H1 (cell line): ENCODE results near the gene NAT9. TPM values are rescaled to one million over a fixed set of nuclear protein-coding genes. Genes with fewer than 3 reads are reported as not detected.

Source experiments
- CTCF ChIA-PET: fragments of 300-600 bp; sonication (Branson Sonifier 250); formaldehyde crosslinking; loops from one replicate; lab custom pipeline; 2021; ENCODE audit not compliant: partially characterized antibody; lab: Charles Lee
- POLR2A ChIA-PET: fragments of 300-600 bp; sonication (Branson Sonifier 250); formaldehyde crosslinking; loops from one replicate; lab custom pipeline; 2021; ENCODE audit warnings: inconsistent platforms; ENCODE audit not compliant: partially characterized antibody; lab: Charles Lee
- DNase-seq, 2 experiments: peaks; one replicate each; pipeline versions ENCODE4 v3.0.0 to v3.0.0-alpha.2; 2010 to 2022; ENCODE audit warnings: low spot score in 2 of 2, low read depth in 1 of 2, mixed read lengths in 1 of 2
- FAIRE-seq: peaks from 2 replicates; lab custom pipeline; 2011; peaks lifted over from hg19 to GRCh38; lab: Jason Lieb, UNC
- H2AFZ ChIP-seq: 2 replicates; pipeline ENCODE4 v1.8.1; 2012; ENCODE audit warnings: low read length, inconsistent platforms
- H2AK5ac ChIP-seq: 2 replicates; pipeline ENCODE4 v1.6.1; 2013; ENCODE audit warnings: low read depth, low read length
- H2BK120ac ChIP-seq: replicated peaks from 2 replicates; pipeline ENCODE3; 2013; ENCODE audit warnings: low read depth, low read length, inconsistent platforms
- H2BK12ac ChIP-seq: 2 replicates; pipeline ENCODE4 v1.6.1; 2013; ENCODE audit warnings: low read depth, low read length
- H2BK15ac ChIP-seq: 2 replicates; pipeline ENCODE4 v1.6.1; 2013; ENCODE audit warnings: low read length
- H2BK20ac ChIP-seq: 2 replicates; pipeline ENCODE4 v1.6.1; 2013; ENCODE audit warnings: low read length
- H2BK5ac ChIP-seq: 2 replicates; pipeline ENCODE4 v1.6.1; 2013; ENCODE audit warnings: low read depth, low read length
- H3K14ac ChIP-seq: 2 replicates; pipeline ENCODE4 v1.6.1; 2013; ENCODE audit warnings: inconsistent platforms; ENCODE audit not compliant: insufficient read length
- H3K18ac ChIP-seq: 2 replicates; pipeline ENCODE4 v1.6.1; 2013; ENCODE audit warnings: low read length; ENCODE audit errors: extremely low read depth
- H3K23ac ChIP-seq: 2 replicates; pipeline ENCODE4 v1.6.1; 2013; ENCODE audit warnings: inconsistent platforms; ENCODE audit not compliant: insufficient read length
- H3K23me2 ChIP-seq: 2 replicates; pipeline ENCODE4 v1.6.1; 2013; ENCODE audit warnings: low read depth, low read length
- H3K27ac ChIP-seq: 2 replicates; pipeline ENCODE4 v1.6.1; 2011; ENCODE audit warnings: low read depth, low read length, inconsistent platforms
- H3K27me3 ChIP-seq, 4 experiments: replicated peaks in 1 of 4; 1 replicate in 1 of 4; 2 replicates in 3 of 4; pipeline versions ENCODE4 v1.6.1 to v1.8.1; 2011 to 2013; ENCODE audit warnings: low read length in 3 of 4, mild to moderate bottlenecking in 3 of 4, inconsistent platforms in 2 of 4, mixed read lengths in 2 of 4, moderate library complexity in 1 of 4; ENCODE audit not compliant: control insufficient read depth in 3 of 4, insufficient read depth in 3 of 4; ENCODE audit errors: extremely low read depth in 1 of 4
- H3K36me3 ChIP-seq, 4 experiments: 2 replicates each; pipeline versions ENCODE4 v1.6.1 to v1.8.1; 2011 to 2013; ENCODE audit warnings: mild to moderate bottlenecking in 4 of 4, low read length in 3 of 4, moderate library complexity in 2 of 4, control low read depth in 1 of 4, inconsistent platforms in 1 of 4; ENCODE audit not compliant: insufficient read depth in 4 of 4, control insufficient read depth in 2 of 4
- H3K4ac ChIP-seq: replicated peaks from 2 replicates; pipeline ENCODE3; 2013; ENCODE audit warnings: low read length, low read depth, mixed read lengths, inconsistent platforms; ENCODE audit not compliant: insufficient read length
- H3K4me1 ChIP-seq, 4 experiments: replicated peaks in 1 of 4; 1 replicate in 1 of 4; 2 replicates in 3 of 4; pipeline versions ENCODE4 v1.6.1 to v1.8.1; 2011 to 2013; ENCODE audit warnings: low read length in 3 of 4, inconsistent platforms in 2 of 4, mixed read lengths in 1 of 4; ENCODE audit not compliant: insufficient read depth in 4 of 4, control insufficient read depth in 3 of 4
- H3K4me2 ChIP-seq, 2 experiments: 2 replicates each; pipeline versions ENCODE4 v1.6.1 to v1.8.1; 2011 to 2013; ENCODE audit warnings: low read depth in 2 of 2, low read length in 2 of 2, control low read depth in 1 of 2, inconsistent platforms in 1 of 2, mild to moderate bottlenecking in 1 of 2; ENCODE audit not compliant: insufficient read depth in 1 of 2
- H3K4me3 ChIP-seq, 4 experiments: fragments of 200-600, 300-600 bp in 1 of 4; sonication (generic), shearing (Covaris generic), sonication (Bioruptor Twin) in 1 of 4; 2 replicates each; pipeline versions ENCODE4 v1.5.1 to v1.8.1; 2011 to 2016; ENCODE audit warnings: low read length in 4 of 4, low read depth in 3 of 4, control low read depth in 2 of 4, inconsistent platforms in 2 of 4, mild to moderate bottlenecking in 2 of 4, mixed read lengths in 1 of 4, moderate library complexity in 1 of 4; ENCODE audit not compliant: insufficient read depth in 2 of 4; ENCODE audit errors: extremely low read depth in 1 of 4
- H3K56ac ChIP-seq: replicated peaks from 2 replicates; pipeline ENCODE3; 2013; ENCODE audit warnings: low read depth, mild to moderate bottlenecking, mixed read lengths, low read length, inconsistent platforms; ENCODE audit not compliant: insufficient read length
- H3K79me1 ChIP-seq: 2 replicates; pipeline ENCODE4 v1.6.1; 2013; ENCODE audit warnings: low read depth, low read length, control low read depth
- H3K79me2 ChIP-seq, 2 experiments: 2 replicates each; pipeline versions ENCODE4 v1.6.1 to v1.8.1; 2012 to 2013; ENCODE audit warnings: low read length in 2 of 2, mild to moderate bottlenecking in 2 of 2, inconsistent platforms in 1 of 2; ENCODE audit not compliant: insufficient read depth in 2 of 2, control insufficient read depth in 1 of 2
- H3K9ac ChIP-seq, 4 experiments: replicated peaks in 1 of 4; 1 replicate in 1 of 4; 2 replicates in 3 of 4; pipeline versions ENCODE4 v1.6.1 to v1.8.1; 2011 to 2013; ENCODE audit warnings: low read depth in 3 of 4, low read length in 3 of 4, control low read depth in 2 of 4, mild to moderate bottlenecking in 2 of 4, moderate library complexity in 2 of 4, inconsistent platforms in 1 of 4; ENCODE audit errors: extremely low read depth in 1 of 4
- H3K9me3 ChIP-seq, 2 experiments: 2 replicates each; pipeline versions ENCODE4 v1.6.1 to v1.8.1; 2012 to 2013; ENCODE audit warnings: mild to moderate bottlenecking in 2 of 2, moderate library complexity in 2 of 2, control low read depth in 1 of 2, inconsistent platforms in 1 of 2, low read depth in 1 of 2, low read length in 1 of 2, mixed read lengths in 1 of 2; ENCODE audit not compliant: insufficient read depth in 2 of 2
- H4K20me1 ChIP-seq, 2 experiments: replicated peaks in 1 of 2; 2 replicates each; pipeline versions ENCODE3 to v1.8.1; 2011 to 2013; ENCODE audit warnings: inconsistent platforms in 2 of 2, low read length in 2 of 2, mild to moderate bottlenecking in 1 of 2; ENCODE audit not compliant: insufficient read depth in 2 of 2, control insufficient read depth in 1 of 2
- H4K5ac ChIP-seq: 2 replicates; pipeline ENCODE4 v1.6.1; 2013; ENCODE audit warnings: low read length, low read depth, mixed read lengths, inconsistent platforms; ENCODE audit not compliant: insufficient read length
- H4K8ac ChIP-seq: 2 replicates; pipeline ENCODE4 v1.8.0; 2013; ENCODE audit warnings: mild to moderate bottlenecking, moderate library complexity, low read length, inconsistent platforms; ENCODE audit not compliant: insufficient read depth; ENCODE audit errors: extremely low read depth
- H4K91ac ChIP-seq: replicated peaks from 2 replicates; pipeline ENCODE3; 2013; ENCODE audit warnings: low read length, mixed read lengths, inconsistent platforms; ENCODE audit not compliant: insufficient read length
- BRCA1 ChIP-seq: IDR thresholded peaks from 2 replicates; pipeline ENCODE4 v1.6.1; 2012; ENCODE audit warnings: low read depth, low read length, improper control_type of control experiment
- CEBPB ChIP-seq: IDR thresholded peaks from 2 replicates; pipeline ENCODE4 v1.6.1; 2012; ENCODE audit warnings: low read depth, low read length
- GABPA ChIP-seq: IDR thresholded peaks from 2 replicates; pipeline ENCODE4 v1.6.1; 2011; ENCODE audit warnings: mild to moderate bottlenecking, low read length, moderate library complexity, borderline replicate concordance; ENCODE audit not compliant: insufficient read depth
- HDAC6 ChIP-seq: IDR thresholded peaks from one replicate; pipeline ENCODE4 v1.7.1; 2012; ENCODE audit warnings: low read depth, mild to moderate bottlenecking, inconsistent platforms, low read length, moderate library complexity
- RAD21 ChIP-seq, 2 experiments: IDR thresholded peaks in 1 of 2; conservative IDR thresholded peaks in 1 of 2; 2 replicates each; pipeline ENCODE4 v1.6.1; 2011; ENCODE audit warnings: low read depth in 2 of 2, low read length in 2 of 2, improper control_type of control experiment in 1 of 2, inconsistent platforms in 1 of 2, mild to moderate bottlenecking in 1 of 2, moderate library complexity in 1 of 2
- RNF2 ChIP-seq: fragments of 200-900, 300-1000 bp; sonication (generic); IDR thresholded peaks from 2 replicates; pipeline ENCODE4 v1.7.1; 2016; ENCODE audit warnings: borderline replicate concordance, low read depth, mild to moderate bottlenecking, antibody characterized with exemption, low read length; ENCODE audit not compliant: poor library complexity, severe bottlenecking; ENCODE audit errors: missing control alignments
- SP4 ChIP-seq: IDR thresholded peaks from 2 replicates; pipeline ENCODE4 v1.6.1; 2012; ENCODE audit warnings: low read length, inconsistent platforms
- TCF12 ChIP-seq: IDR thresholded peaks from 2 replicates; pipeline ENCODE4 v1.6.1; 2011; ENCODE audit warnings: low read depth, mild to moderate bottlenecking, low read length
- TEAD4 ChIP-seq: IDR thresholded peaks from 2 replicates; pipeline ENCODE4 v1.6.1; 2012; ENCODE audit warnings: low read depth, low read length, inconsistent platforms, mixed read lengths
- whole genome bisulfite sequencing, 2 experiments: shearing (Covaris generic) in 1 of 2; methylation state at CpG; one replicate each; pipeline versions ENCODE4 v1.1.6 to v1.1.7; 2013 to 2015; ENCODE audit warnings: low lambda C conversion rate in 2 of 2, mixed read lengths in 2 of 2, inconsistent platforms in 1 of 2, low coverage in 1 of 2, missing lambda C conversion rate in 1 of 2; ENCODE audit not compliant: insufficient replicate concordance in 2 of 2, insufficient coverage in 1 of 2, insufficient read length in 1 of 2; ENCODE audit errors: extremely low coverage in 1 of 2, missing lambda C conversion rate in 1 of 2; 5-methylcytosine and 5-hydroxymethylcytosine counted together
- polyA plus RNA-seq, 7 experiments: library from polyadenylated mRNA; depleted of rRNA in 3 of 7; stranded (reverse) in 5 of 7; unstranded in 2 of 7; fragments of >200 nt in 5 of 7; fragments of 200-250 nt in 2 of 7; gene quantifications; 1 replicate in 5 of 7; 2 replicates in 1 of 7; 4 replicates in 1 of 7; pipeline versions ENCODE4 v1.2.1 to v1.2.3, GENCODE V29; 2011 to 2013; ENCODE audit warnings: missing spikeins in 2 of 7, mixed read lengths in 2 of 7
- total RNA-seq: library from RNA; stranded (reverse); fragmentation: NEBNext Ultra II Directional; extraction: Animal tissue kit (Norgen Biotek cat#: 25700); gene quantifications from 2 replicates; pipeline ENCODE4 v1.2.1, GENCODE V29; 2021

NAT9 gene
- total and polyA plus RNA-seq, 2 of the 8 experiments (the other 6 are each of a cell fraction or from before 2014, with no cell fraction given) = 32.3 to 42.7 TPM

- no peak overlapping the region for H3K18ac ChIP-seq
- ChIA-PET CTCF (interaction anchor here (0.8 to 15.7 kb wide), 10 partner anchors 11 to 190 kb away, joined by 3 to 231 read pairs (median 4); partner anchors contain the start of genes NAT9 and RAB37), POLR2A (interaction anchor here (2.8 to 5.4 kb wide), 2 partner anchors 10 to 13 kb away, joined by 9 to 32 read pairs; partner anchors contain the start of gene NHERF1)
- H3K56ac ChIP-seq = no peak overlapping the region
- no peaks in the 10 kb centered on the region for H3K27me3 ChIP-seq
- H3K4me3 ChIP-seq = no peak overlapping the region
- H2BK20ac ChIP-seq = no peak overlapping the region
- H3K23me2 ChIP-seq = no peaks in the 10 kb centered on the region
- 74% methylated on average over 3 of the region's 3 CpGs; no CpG with 5 or more reads in 1 of the 2 experiments for WGBS, 2 experiments
- no peak for FAIRE-seq
- no peak overlapping the region for H3K23ac ChIP-seq
- no peak overlapping the region for H3K4me2 ChIP-seq
- H4K91ac ChIP-seq = no peak overlapping the region
- H3K9me3 ChIP-seq = no peaks in the 10 kb centered on the region
- H4K8ac ChIP-seq = no peak overlapping the region
- peaks cover 0 to 82% of the 10 kb centered on the region in 2 experiments; a peak in 2 of 4 replicates for H3K79me2 ChIP-seq
- no peak overlapping the region for H2BK12ac ChIP-seq
- no peak overlapping the region for H3K14ac ChIP-seq
- H3K36me3 ChIP-seq = peaks cover 0 to 5% (median 0%) of the 10 kb centered on the region in 4 experiments; a peak in 1 of 8 replicates
- H3K4me1 ChIP-seq = peaks cover 10 to 50% (median 40%) of the 10 kb centered on the region in 4 experiments
- H2BK15ac ChIP-seq = no peak overlapping the region
- peaks cover 31% of the 10 kb centered on the region for H3K79me1 ChIP-seq
- H3K9ac ChIP-seq = no peak overlapping the region
- no peak overlapping the region for H2BK120ac ChIP-seq
- peaks cover 5 to 19% of the 10 kb centered on the region in 2 experiments for H4K20me1 ChIP-seq
- H2BK5ac ChIP-seq = no peak overlapping the region; the same call in 1 of the 2 replicates
- DNase-seq = no peak
- no peak for TF ChIP-seq TEAD4
- no peak for TF ChIP-seq TCF12
- TF ChIP-seq HDAC6 = no peak
- TF ChIP-seq CEBPB = no peak
- TF ChIP-seq RNF2 = no peak
- TF ChIP-seq RAD21 (IDR thresholded peaks at IDR 0.05 in 1 of 2, conservative IDR thresholded peaks at IDR 0.05 in 1 of 2; ENCODE audit: low read depth in 2 of 2, low read length in 2 of 2) = no peak
- no peak for TF ChIP-seq BRCA1
- no peak for TF ChIP-seq GABPA
- TF ChIP-seq SP4 = no peak
- no peak overlapping the region for H3K4ac ChIP-seq
- no peak overlapping the region for H4K5ac ChIP-seq
- no peak overlapping the region for H3K27ac ChIP-seq
- H2AK5ac ChIP-seq = no peak overlapping the region
- H2AFZ ChIP-seq = no peak overlapping the region
Observed at GRCh38 chr17:74756891-74757290, 19.3 kb downstream of the NAT9 start.
